ENCODE data around the gene SMYD1.

GRCh38 chr2:88022669-88022921 lies 45.0 kb upstream of the SMYD1 start:
- TF ChIP-seq, protein P1, sequence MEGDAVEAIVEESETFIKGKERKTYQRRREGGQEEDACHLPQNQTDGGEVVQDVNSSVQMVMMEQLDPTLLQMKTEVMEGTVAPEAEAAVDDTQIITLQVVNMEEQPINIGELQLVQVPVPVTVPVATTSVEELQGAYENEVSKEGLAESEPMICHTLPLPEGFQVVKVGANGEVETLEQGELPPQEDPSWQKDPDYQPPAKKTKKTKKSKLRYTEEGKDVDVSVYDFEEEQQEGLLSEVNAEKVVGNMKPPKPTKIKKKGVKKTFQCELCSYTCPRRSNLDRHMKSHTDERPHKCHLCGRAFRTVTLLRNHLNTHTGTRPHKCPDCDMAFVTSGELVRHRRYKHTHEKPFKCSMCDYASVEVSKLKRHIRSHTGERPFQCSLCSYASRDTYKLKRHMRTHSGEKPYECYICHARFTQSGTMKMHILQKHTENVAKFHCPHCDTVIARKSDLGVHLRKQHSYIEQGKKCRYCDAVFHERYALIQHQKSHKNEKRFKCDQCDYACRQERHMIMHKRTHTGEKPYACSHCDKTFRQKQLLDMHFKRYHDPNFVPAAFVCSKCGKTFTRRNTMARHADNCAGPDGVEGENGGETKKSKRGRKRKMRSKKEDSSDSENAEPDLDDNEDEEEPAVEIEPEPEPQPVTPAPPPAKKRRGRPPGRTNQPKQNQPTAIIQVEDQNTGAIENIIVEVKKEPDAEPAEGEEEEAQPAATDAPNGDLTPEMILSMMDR (IDR thresholded peaks at IDR 0.05), result no peak
- TF ChIP-seq, protein P2, sequence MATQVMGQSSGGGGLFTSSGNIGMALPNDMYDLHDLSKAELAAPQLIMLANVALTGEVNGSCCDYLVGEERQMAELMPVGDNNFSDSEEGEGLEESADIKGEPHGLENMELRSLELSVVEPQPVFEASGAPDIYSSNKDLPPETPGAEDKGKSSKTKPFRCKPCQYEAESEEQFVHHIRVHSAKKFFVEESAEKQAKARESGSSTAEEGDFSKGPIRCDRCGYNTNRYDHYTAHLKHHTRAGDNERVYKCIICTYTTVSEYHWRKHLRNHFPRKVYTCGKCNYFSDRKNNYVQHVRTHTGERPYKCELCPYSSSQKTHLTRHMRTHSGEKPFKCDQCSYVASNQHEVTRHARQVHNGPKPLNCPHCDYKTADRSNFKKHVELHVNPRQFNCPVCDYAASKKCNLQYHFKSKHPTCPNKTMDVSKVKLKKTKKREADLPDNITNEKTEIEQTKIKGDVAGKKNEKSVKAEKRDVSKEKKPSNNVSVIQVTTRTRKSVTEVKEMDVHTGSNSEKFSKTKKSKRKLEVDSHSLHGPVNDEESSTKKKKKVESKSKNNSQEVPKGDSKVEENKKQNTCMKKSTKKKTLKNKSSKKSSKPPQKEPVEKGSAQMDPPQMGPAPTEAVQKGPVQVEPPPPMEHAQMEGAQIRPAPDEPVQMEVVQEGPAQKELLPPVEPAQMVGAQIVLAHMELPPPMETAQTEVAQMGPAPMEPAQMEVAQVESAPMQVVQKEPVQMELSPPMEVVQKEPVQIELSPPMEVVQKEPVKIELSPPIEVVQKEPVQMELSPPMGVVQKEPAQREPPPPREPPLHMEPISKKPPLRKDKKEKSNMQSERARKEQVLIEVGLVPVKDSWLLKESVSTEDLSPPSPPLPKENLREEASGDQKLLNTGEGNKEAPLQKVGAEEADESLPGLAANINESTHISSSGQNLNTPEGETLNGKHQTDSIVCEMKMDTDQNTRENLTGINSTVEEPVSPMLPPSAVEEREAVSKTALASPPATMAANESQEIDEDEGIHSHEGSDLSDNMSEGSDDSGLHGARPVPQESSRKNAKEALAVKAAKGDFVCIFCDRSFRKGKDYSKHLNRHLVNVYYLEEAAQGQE (IDR thresholded peaks at IDR 0.05; ENCODE audit: insufficient read depth in 1 of 2, low read depth in 2 of 2, low read length in 1 of 2), result no peak
- TF ChIP-seq SIN3A (IDR thresholded peaks at IDR 0.05; ENCODE audit: borderline replicate concordance, insufficient read depth, low read depth, low read length), result no peak
- TF ChIP-seq POLR2AphosphoS5 (IDR thresholded peaks at IDR 0.05; ENCODE audit: low read depth, low read length), result no peak
- TF ChIP-seq TCF7L2 (IDR thresholded peaks at IDR 0.05; ENCODE audit: low read depth, low read length), result no peak

Measured in Panc1 (cell line).